Lung microvascular endothelial cell (primary cell): ENCODE data around the gene EEPD1. TPM values are rescaled to one million over a fixed set of nuclear protein-coding genes. Genes with fewer than 3 reads are reported as not detected.
A peak's percentile ranks its signal among the peaks of the same experiment; 100 is the strongest.

Source experiments
- DNase-seq, 2 donors: peaks; one replicate each; pipeline versions ENCODE4 v3.0.0 to v3.0.0-alpha.2; 2010; ENCODE audit warnings: low read depth in 2 of 2
- total RNA-seq: library from RNA; depleted of rRNA; stranded (reverse); fragments of >200 nt; gene quantifications from 2 replicates; pipeline ENCODE4 v1.2.1, GENCODE V29; 2014

The EEPD1 gene
- total RNA-seq, 1 donor from 2014 or later, result 0.20 TPM

DNA sequence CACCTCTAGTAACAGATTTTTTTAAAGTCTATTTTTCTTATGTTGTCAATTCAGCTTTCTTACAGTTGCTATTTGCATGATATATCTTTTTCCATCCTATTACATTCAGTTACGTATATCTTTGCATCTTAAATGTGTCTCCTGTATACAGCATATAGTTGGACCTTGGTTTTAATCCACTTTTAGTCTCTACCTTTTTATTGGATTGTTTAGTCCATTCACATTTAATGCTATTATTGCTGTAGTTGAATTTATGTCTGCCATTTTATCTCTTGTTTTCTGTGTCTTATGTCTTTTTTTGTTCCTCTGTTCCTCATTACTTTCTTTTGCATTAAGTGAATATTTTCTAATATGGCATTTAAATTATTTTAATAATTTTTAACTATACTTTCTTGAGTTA is 100.6 kb downstream of the EEPD1 start:
- DNase-seq, result no peak

DNA sequence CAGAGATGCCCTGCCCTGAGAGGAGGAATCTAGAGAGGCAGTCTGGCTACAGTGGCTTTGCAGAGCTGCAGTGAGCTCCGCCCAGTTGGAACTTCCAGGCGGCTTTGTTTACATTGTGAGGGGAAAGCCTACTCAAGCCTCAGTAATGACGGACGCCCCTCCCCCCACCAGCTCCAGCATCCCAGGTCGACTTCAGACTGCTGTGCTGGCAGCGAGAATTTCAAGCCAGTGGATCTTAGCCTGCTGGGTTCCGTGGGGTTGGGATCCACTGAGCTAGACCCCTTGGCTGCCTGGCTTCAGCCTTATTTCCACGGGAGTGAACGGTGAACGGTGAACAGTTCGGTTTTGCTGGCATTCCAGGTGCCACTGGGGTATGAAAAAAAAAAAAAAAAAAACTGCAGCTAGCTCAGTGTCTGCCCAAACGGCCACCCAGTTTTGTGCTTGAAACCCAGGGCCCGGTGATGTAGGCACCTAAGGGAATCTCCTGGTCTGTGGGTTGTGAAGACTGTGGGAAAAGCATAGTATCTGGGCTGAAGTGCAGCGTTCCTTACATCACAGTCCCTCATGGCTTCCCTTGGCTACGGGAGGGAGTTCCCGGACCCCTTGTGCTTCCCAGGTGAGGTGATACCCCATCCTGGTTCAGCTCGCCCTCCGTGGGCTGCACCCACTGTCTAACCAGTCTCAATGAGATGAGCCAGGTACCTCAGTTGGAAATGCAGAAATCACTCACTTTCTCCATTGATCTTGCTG is 105.6 kb downstream of the EEPD1 start:
- peak; percentile 27 to 88 for DNase-seq

DNA sequence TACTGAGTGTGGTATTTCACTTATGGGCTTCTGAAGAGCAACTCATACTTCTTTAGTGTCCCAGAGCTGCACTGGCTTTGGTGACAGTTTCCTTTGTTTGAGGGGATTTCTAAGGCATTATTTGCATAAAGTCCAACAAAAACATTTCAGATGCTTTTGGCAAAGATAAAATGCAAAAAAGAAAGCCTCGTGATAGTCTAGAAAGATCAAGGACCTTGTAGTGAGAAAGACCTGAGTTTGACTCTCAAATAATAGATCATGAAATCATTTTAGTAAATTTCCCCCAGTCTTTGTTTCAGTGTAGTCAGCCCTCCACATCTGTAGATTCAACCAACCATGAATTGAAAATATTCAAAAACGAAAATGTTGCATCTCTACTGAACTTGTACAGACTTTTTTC is 107.4 kb downstream of the EEPD1 start:
- DNase-seq, result no peak

DNA sequence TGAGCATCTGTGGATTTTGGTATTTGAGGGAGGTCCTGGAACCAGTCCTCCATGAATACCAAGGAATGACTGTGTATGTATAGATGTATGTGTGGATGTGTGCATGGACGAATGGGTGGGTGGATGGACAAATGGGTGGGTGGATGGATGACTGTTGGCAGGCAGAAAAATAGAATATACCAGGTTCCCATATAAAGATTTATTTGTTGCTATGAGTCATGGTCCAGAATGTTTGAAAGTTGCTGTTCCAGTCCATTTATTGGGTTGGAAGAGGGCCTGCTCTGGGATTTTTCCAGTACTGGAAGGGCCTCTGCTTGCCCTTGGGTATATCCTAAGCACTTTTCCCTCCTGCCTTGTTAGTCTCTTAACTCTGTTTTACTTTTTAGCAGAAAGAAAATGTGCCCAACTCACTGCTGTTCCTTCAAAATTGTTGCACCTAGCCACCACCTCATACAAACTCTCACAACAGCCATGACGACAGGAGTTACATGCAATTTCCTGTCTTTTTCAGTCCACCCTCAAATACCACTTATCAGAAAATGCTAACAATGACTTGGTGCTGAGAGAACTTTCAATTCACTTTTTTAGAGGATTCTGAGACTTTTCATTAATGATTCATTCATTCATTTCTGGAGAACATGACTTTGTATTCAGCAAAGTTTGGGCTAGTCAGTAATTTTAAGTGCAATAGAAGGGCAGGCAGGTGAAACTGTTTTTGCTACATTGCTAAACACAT is 108.1 kb downstream of the EEPD1 start:
- DNase-seq, result peak in 1 of 2 donors; percentile 46

DNA sequence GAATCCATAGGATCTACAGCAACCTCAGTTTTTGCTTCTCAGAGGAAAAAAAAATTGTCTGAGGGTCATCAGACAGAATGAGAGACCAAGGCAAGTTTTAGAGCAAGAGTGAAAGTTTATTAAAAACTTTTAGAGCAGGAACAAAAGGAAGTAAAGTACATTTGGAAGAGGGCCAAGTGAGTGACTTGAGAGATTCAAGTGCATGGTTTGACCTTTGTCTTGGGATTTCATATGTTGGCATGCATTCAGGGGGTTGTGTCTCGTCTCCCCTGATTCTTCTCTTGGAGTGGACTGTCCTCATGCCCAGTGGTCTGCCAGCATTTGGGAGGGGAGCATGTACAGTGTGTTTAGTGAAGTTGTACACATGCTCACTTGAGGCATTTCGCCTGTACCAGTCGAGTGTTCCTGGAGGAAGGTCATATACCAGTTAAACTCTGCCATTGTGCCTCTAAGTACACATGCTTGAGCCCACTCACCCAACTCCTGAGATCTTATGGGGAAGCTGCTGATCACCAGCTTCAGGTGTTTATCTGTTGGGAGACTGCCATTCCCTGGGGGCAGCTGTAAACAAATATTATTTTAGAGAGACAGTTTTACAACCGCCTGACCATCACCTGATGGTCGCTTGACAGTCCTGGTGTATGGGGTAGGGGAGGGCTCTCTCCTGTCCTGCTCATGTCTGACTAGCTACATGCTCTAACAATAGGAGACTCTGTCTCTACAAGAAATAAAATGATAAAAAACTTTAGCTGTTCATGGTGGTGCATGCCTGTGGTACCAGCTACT is 109.4 kb downstream of the EEPD1 start:
- peak in 1 of 2 donors; percentile 46 for DNase-seq

DNA sequence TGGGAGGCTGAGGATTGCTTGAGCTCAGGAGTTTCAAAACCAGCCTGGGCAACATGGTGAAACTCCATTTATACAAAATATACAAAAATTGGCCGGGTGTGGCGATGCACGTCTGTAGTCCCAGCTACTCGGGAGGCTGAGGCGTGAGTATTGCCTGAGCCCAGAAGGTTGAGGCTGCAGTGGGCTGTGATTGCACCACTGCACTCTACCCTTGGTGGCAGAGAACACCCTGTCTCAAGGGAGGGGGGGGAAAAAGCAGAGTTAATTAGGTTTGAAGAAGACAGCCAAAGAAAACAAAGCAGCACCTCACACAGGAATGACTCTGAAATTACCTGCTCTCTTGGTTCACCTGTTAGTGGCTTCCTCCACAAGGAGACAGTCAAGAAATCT is 110.0 kb downstream of the EEPD1 start:
- no peak for DNase-seq

DNA sequence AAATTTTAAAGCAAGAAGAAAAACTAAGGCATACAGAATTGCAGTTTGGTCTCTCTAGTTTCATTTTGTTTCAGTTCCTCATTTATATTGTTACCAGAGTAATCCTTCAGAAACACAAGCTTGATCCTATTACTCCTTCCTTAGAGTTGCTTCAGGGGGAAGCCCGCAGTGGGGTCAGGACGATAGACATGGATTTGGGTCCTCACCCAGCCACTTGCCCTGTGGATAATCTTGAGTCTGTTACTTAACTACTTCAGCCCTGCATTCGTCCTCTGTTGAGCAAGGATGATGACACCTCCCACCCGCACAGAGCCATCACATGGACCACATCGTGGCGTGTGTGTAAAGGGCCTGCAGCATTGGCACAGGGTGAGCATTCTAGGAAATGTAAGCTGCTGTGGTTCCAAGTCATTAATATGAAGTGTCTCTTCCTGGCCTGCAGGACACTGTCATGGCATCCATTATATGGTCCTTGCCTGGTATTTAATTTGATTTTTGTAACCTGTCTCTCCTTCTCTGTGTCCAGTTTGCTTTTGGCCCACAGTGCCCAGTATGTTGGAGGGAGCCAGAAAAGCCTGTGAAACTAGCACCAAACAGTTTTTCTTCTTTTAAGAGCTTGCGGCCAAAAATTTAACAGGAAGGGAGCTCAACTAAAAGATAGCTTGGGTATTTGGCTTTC is 111.2 kb downstream of the EEPD1 start:
- no peak for DNase-seq

DNA sequence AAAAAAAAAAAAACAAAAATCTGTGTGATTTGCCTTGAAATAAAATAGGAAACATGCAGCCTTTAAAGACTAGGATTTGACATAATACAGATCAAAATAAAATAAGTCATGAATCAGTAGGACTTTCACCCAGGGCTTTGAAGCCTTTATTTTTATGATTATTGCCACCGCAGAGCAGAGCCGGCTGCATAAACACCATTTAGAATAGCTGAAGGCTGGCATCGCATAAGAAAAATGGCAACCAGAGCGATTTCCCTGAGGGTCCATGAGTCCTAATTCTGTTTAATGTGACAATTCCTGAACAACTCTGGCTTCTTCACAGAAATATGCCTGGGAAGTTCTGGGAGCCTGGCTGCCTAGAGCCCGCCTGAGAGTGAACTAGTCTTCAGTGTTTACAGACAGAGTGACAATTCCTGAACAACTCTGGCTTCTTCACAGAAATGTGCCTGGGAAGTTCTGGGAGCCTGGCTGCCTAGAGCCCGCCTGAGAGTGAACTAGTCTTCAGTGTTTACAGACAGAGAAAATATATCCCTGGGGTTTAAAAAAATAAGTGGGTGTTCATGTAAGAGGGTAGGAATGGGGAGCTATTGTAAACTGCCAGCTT is 112.0 kb downstream of the EEPD1 start:
- DNase-seq, result no peak

DNA sequence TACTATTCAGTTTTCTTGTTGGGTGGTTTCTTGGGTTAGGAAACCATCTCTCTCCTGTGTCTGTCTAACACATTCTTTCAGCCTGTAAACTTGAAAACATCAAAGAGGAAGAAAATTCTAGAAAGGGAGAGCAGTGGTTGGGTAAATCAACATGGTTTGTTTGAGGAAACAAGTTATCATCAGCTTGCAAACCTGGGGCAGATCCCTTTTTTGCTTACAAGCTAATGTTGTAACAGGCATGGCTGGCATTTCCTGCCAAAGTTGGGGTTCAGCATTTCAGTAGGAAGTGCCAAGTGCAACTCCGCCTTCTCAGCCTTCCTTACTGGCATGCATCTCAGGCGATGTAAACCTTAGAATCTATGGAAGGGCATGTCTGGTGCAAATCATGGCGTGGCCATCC is 112.6 kb downstream of the EEPD1 start:
- DNase-seq, result no peak

DNA sequence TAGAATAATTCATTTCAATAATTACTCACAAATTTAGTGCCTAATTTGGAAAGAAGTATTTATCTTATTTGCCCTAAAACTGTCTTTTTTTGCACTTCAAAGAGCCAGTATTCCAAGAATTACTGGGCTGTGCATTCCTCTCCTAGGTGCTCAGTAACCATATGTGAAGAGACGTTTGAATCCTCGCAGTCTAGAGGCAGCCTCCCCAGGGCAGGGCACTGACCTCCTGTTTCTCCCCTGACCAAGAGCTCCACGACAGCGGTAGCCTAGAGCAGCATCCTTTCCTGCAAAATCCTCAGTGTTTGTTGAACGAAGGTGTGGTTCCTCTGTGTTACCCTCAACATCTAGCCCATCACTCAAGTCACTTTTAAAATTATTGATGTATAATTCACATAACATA is 113.1 kb downstream of the EEPD1 start:
- no peak for DNase-seq

DNA sequence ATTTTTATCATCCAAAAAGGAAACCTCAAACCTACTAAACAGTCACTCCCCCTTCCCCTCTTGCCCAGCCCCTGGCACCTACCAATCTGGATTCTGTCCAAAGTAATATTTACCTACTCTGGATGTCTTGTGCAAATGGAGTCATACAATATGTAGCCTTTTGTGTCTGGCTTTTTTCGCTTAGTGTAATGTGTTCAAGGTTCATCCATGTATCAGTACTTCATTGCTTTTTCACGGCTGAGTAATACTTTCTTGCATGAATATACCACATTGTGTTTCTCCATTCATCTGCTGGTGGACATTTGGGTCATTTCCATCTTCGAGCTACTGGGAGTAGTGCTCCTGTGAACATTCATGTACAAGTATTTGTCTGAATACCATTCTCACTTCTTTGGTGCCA is 113.6 kb downstream of the EEPD1 start:
- DNase-seq, result no peak

DNA sequence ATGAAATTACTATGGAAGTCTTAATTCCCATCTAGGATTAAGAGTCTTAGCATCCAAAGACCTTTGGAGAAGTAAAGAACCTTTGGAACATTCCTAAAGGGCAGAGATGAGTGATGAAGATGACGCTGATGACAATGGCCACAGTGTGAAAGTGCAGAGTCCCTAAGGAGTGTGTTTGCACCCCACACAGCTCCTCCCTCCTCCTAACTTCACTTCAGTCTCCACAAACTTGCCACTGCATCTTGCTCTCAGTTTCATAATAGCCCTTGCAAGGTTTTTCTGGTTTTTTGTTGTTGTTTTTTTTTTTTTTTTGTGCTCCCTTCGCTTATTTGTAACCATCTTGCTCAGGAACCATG is 119.1 kb downstream of the EEPD1 start:
- DNase-seq, result no peak

DNA sequence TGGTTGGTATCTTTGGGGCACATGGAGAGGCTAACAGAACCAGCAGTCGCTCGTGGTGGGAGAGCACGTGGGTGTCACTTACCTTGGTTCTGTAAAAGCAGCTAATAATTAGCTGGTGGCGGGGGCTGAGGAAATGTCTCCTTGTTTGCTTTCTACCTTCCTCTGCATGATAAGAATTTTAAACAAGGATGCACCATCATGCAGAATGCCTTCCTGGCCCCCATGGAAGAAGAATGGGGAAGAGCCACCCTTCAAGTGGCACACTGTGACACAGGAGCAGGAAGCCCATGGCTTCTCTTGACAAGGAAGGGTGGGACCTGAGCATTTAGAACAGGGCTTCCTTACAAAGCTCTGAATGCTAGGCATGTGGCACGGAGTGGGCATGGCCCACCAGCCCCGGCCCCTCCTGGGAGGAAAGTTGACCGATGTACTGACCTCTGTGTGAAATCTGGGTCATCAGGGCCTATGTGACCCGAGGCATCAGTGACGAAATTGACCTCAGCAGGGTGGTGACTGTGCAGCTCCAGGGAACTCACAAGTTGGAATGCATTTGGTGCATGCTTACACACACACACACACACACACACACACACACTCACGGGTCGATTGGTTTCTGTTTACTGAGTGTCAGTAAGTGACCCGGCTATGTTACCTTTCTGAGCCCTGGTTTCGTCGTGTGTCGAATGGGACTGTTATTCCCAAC is 119.7 kb downstream of the EEPD1 start:
- no peak for DNase-seq

DNA sequence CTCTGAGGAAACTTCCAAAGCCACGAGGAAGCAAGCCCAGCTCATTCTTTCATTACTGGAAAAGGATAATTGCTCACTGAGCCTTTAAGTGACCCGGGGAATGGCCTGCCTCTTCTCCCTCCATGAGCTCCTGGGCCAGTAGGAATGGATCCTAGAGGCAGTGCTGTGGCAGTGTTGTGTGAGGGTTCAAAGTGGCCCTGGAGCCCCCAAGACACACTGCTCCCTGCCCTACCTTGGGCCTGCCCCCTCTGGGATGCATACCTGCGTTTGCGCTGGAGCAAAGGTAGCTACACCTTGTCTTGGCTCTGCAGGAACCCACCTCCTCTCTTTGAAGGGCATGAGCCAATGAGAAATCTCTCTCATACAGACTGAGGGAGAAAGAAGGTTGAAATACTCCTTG is 120.8 kb downstream of the EEPD1 start:
- no peak for DNase-seq

DNA sequence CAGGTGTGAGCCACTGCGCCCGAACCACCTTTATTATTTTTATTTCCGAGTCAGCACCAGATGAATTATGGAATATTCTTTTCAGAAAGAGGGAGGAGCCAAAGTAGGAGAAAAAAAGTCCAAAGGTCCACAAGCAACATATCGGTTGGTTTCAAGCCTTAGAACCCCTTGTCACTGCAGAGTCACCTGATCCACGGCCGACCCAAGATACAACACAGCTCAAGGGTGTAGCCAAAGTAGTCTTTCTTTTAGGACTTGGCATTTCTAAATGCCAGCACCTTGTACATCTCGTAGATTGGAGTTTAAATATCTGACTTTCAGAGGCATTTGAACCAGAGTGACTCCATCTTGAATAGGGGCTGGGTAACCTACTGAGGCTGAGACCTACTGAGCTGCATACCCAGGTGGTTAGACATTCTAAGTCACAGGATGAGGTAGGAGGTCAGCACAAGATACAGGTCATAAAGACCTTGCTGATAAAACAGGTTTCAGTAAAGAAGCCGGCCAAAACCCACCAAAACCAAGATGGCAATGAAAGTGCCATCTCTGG is 122.8 kb downstream of the EEPD1 start:
- no peak for DNase-seq

DNA sequence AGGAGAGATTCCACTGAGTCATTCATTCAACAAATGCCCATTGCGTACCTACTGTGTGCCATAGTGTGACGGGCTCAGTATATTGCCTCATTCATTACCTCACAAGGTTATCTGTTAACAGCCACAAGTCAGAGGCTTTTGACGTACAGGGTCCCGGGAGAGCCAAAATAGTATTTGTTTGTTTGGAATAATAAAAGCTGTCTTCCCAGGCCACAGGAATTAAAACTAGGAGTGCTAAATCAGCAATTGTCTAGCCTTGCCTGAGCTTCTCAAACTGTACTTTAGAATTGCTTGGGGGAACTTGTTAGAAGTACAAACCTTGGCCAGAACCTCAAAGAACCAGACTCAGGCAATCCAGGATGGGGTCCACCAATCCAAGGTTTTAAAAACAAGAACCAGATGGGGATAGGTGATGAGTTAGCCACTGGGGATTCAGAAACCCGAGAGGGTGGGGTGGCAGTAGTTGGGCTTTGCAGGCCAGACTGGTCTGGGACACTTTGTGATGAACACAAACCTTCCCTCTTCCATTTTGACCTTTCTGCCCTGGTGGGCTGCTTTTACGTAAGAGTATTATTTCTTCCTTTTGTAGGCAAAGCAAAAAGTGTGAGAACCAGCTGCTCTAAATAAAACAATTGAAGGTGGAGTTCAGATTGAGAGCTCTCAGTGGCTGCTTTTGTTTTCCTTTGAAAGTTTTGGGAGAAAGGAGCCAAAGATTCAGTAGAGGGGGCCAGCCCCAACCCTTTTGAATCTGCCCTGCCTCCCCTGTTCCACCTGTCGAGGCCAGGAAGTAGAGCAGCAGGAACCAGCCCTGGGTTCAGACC is 123.6 kb downstream of the EEPD1 start:
- DNase-seq, result no peak

DNA sequence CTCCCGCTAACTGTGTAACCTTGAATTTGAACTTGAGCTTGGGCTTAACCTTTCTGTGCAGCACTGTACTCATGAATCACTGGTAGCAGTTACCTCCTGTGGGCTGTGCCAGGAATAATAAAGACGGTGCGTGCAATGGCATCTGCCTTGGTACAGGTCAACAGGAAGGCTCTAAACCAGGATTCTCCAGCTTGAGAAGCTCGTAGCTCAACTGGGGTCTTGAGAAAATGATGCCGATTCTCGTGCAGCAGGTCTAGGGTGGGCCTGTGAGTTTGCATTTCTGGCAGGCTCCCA is 124.1 kb downstream of the EEPD1 start:
- peak in 1 of 2 donors; percentile 41 for DNase-seq

DNA sequence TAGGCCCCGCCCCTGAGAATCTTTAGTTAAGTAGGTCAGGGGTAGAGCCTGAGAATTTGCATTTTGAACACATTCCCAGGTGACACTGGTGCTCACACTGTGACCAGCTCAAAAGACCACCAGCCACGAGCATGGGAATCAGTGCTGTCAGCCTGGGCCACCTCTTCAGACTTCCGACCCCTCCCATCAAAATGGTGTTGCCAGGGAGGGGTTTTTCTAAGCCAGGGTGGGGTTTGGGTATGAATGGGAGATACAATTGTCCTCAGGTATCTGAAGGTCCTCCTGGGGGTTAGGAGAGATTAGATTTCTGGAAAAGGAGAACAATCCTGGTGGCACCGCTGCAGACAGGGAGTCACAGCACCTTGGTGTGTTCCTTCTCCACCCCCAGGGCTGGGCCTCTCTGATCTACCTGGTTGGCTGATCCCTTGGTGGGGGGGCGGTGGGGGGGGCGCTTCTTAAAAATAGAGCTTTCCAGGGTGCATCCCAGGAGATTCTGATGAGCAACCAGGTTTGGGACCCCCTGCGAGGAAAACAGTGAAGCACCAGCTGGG is 125.1 kb downstream of the EEPD1 start:
- no peak for DNase-seq

DNA sequence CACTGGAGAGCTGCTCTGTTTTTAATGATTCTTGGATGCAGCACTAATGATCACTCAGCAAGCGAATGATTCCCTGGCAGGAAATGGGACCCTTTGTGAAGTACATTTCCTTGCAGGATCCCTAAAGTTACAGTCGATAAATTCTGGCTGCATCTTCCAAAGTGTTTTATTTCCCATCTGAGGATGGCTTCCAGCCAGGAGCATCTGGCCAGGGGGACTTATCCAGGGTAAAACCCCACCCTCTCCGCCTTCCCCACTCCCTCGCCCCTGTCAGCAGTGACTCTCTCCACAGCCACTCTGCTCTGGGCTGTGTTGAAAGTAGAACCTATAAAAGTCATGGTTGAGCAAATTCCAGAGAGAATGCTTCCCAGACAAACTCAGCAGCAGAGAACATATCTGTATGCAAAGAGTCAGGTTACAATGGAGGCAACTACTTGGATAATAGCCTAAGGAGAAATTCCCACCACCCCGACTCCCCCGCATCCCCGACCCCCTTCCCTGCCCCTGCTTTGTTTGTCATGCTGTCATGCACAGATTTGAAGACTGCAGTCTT is 125.6 kb downstream of the EEPD1 start:
- no peak for DNase-seq
